Measurements from ENCODE around the gene MRPS6. TPM values are rescaled to one million over a fixed set of nuclear protein-coding genes. Genes with fewer than 3 reads are reported as not detected.

The MRPS6 gene
- total and polyA plus RNA-seq, 2 of the 13 experiments (the other 11 are each of a cell fraction or from before 2014, with no cell fraction given) = 14.2 to 26.9 TPM

DNA sequence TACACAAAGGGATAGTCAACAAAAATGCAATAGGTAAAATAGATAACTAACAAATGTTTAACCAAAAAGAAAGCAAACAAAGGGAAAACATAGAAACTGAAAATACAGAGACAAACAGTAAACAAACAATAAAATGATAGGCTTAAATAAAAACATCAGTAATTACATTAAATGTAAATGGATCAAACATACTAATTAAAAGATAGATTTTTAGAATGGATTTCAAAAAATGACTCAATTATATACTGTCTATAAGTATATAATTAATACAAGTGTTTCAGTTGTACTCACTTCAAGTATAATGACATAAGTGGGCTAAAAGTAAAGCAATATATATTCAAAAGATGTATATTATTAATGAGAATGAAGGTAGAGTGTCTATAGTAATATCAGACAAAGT lies 101.1 kb downstream of the MRPS6 start:
- H3K4me2 ChIP-seq (ENCODE audit: low read depth, low read length) = no peak overlapping the region
- H3K4me3 ChIP-seq (replicated peaks in 1 of 3; ENCODE audit: insufficient read depth in 1 of 3, low read depth in 2 of 3, low read length in 3 of 3) = no peak overlapping the region
- in situ Hi-C loops (cut with HindIII; ENCODE audit: extremely low pct_ligation_motif_present, low pct_unique_long_range_greater_than_20kb) (no loop called here), intact Hi-C loops (cut with micrococcal nuclease; ENCODE audit: unreplicated experiment) (no loop called here)
- no peaks in the 10 kb centered on the region for H3K79me2 ChIP-seq (ENCODE audit: insufficient read depth, low read length)
- no peak overlapping the region for H3K9ac ChIP-seq (ENCODE audit: insufficient read depth, low read depth, low read length)
- BruUV-seq (replicated peaks) = no TSS peak
- CTCF ChIA-PET (ENCODE audit: low intra/inter-chr PET ratio, low total read pairs) = no interaction called here
- no peak overlapping the region for H2AFZ ChIP-seq (ENCODE audit: low read length)
- H3K9me3 ChIP-seq (ENCODE audit: low read length) = no peaks in the 10 kb centered on the region; the same call in 1 of the 2 replicates
- ATAC-seq (no peak), FAIRE-seq (no peak), DNase-seq (ENCODE audit: low spot score) (no peak)
- POLR2A ChIA-PET = no interaction called here
- TF ChIP-seq ARNT (IDR thresholded peaks at IDR 0.05) (no peak), SIX4 (CRISPR knock-in tag; IDR thresholded peaks at IDR 0.05) (no peak), FOXA1 (IDR thresholded peaks at IDR 0.05) (no peak), FOXA1 (CRISPR knock-in tag; IDR thresholded peaks at IDR 0.05) (no peak)
- TF ChIP-seq, protein P1, sequence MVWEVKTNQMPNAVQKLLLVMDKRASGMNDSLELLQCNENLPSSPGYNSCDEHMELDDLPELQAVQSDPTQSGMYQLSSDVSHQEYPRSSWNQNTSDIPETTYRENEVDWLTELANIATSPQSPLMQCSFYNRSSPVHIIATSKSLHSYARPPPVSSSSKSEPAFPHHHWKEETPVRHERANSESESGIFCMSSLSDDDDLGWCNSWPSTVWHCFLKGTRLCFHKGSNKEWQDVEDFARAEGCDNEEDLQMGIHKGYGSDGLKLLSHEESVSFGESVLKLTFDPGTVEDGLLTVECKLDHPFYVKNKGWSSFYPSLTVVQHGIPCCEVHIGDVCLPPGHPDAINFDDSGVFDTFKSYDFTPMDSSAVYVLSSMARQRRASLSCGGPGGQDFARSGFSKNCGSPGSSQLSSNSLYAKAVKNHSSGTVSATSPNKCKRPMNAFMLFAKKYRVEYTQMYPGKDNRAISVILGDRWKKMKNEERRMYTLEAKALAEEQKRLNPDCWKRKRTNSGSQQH (CRISPR knock-in tag; IDR thresholded peaks at IDR 0.05; ENCODE audit: low read depth) = no peak
- no peaks in the 10 kb centered on the region for H3K4me1 ChIP-seq (ENCODE audit: insufficient read depth, low read length)
- no peaks in the 10 kb centered on the region for H4K20me1 ChIP-seq (ENCODE audit: insufficient read depth, low read length)
- no peak overlapping the region for H3K27ac ChIP-seq (ENCODE audit: extremely low read length, insufficient read depth, low read length)
- H3K27me3 ChIP-seq (ENCODE audit: control insufficient read depth in 1 of 2, insufficient read depth in 2 of 2, low read length in 2 of 2) = no peaks in the 10 kb centered on the region; a peak in 1 of 5 replicates
- H3K36me3 ChIP-seq (replicated peaks in 1 of 2; ENCODE audit: control insufficient read depth in 1 of 2, insufficient read depth in 2 of 2, low read length in 2 of 2) = no peaks in the 10 kb centered on the region

DNA sequence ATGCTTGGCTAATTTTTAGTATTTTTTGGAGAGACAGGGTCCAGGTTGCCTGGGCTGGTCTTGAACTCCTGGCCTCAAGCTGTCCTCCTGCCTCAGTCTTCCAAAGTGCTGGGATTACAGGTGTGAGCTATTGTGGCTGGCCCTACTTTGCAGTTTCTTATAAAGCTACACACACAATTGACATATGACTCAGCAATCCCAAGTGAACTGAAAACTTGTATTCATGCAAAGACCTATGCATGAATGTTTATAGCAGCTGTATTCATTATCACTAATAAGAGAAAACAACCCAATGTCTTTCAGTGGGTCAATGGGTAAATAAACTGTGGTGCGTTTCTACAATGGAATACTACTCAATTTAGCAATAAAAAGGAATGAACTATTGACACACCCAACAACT lies 103.1 kb downstream of the MRPS6 start:
- H3K36me3 ChIP-seq (replicated peaks in 1 of 2; ENCODE audit: control insufficient read depth in 1 of 2, insufficient read depth in 2 of 2, low read length in 2 of 2) = no peaks in the 10 kb centered on the region
- intact Hi-C loops (cut with micrococcal nuclease; ENCODE audit: unreplicated experiment) = no loop called here
- no peak overlapping the region for H3K27ac ChIP-seq (ENCODE audit: extremely low read length, insufficient read depth, low read length)
- FAIRE-seq = no peak
- TF ChIP-seq RAD21 (CRISPR knock-in tag; IDR thresholded peaks at IDR 0.05) (no peak), CHD2 (IDR thresholded peaks at IDR 0.05; ENCODE audit: low read depth, low read length) (no peak), CENPX (CRISPR knock-in tag; IDR thresholded peaks at IDR 0.05) (no peak), ZNF747 (CRISPR knock-in tag; IDR thresholded peaks at IDR 0.05; ENCODE audit: borderline replicate concordance) (no peak)
- TF ChIP-seq, protein P2, sequence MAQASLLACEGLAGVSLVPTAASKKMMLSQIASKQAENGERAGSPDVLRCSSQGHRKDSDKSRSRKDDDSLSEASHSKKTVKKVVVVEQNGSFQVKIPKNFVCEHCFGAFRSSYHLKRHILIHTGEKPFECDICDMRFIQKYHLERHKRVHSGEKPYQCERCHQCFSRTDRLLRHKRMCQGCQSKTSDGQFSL (CRISPR knock-in tag; IDR thresholded peaks at IDR 0.05) = no peak
- TF ChIP-seq, protein P3, sequence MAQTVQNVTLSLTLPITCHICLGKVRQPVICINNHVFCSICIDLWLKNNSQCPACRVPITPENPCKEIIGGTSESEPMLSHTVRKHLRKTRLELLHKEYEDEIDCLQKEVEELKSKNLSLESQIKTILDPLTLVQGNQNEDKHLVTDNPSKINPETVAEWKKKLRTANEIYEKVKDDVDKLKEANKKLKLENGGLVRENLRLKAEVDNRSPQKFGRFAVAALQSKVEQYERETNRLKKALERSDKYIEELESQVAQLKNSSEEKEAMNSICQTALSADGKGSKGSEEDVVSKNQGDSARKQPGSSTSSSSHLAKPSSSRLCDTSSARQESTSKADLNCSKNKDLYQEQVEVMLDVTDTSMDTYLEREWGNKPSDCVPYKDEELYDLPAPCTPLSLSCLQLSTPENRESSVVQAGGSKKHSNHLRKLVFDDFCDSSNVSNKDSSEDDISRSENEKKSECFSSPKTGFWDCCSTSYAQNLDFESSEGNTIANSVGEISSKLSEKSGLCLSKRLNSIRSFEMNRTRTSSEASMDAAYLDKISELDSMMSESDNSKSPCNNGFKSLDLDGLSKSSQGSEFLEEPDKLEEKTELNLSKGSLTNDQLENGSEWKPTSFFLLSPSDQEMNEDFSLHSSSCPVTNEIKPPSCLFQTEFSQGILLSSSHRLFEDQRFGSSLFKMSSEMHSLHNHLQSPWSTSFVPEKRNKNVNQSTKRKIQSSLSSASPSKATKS (CRISPR knock-in tag; IDR thresholded peaks at IDR 0.05) = no peak
- TF ChIP-seq, protein P4, sequence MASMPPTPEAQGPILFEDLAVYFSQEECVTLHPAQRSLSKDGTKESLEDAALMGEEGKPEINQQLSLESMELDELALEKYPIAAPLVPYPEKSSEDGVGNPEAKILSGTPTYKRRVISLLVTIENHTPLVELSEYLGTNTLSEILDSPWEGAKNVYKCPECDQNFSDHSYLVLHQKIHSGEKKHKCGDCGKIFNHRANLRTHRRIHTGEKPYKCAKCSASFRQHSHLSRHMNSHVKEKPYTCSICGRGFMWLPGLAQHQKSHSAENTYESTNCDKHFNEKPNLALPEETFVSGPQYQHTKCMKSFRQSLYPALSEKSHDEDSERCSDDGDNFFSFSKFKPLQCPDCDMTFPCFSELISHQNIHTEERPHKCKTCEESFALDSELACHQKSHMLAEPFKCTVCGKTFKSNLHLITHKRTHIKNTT (CRISPR knock-in tag; IDR thresholded peaks at IDR 0.05) = no peak
- ChIA-PET CTCF (ENCODE audit: low intra/inter-chr PET ratio, low total read pairs) (no interaction called here), POLR2A (no interaction called here)
- no peak for DNase-seq (ENCODE audit: low spot score)
- no peaks in the 10 kb centered on the region for H4K20me1 ChIP-seq (ENCODE audit: insufficient read depth, low read length)
- no peak overlapping the region for H3K4me3 ChIP-seq (replicated peaks in 1 of 3; ENCODE audit: insufficient read depth in 1 of 3, low read depth in 2 of 3, low read length in 3 of 3)
- in situ Hi-C loops (cut with HindIII; ENCODE audit: extremely low pct_ligation_motif_present, low pct_unique_long_range_greater_than_20kb) = no loop called here
- no peaks in the 10 kb centered on the region; the same call in 1 of the 2 replicates for H3K9me3 ChIP-seq (ENCODE audit: low read length)
- BruUV-seq (replicated peaks) = no TSS peak
- H3K9ac ChIP-seq (ENCODE audit: insufficient read depth, low read depth, low read length) = no peak overlapping the region
- no peak for ATAC-seq
- peaks cover 13% of the 10 kb centered on the region for H3K4me1 ChIP-seq (ENCODE audit: insufficient read depth, low read length)
- no peak overlapping the region for H2AFZ ChIP-seq (ENCODE audit: low read length)
- H3K79me2 ChIP-seq (ENCODE audit: insufficient read depth, low read length) = no peaks in the 10 kb centered on the region
- no peak overlapping the region for H3K4me2 ChIP-seq (ENCODE audit: low read depth, low read length)
- H3K27me3 ChIP-seq (ENCODE audit: control insufficient read depth in 1 of 2, insufficient read depth in 2 of 2, low read length in 2 of 2) = no peaks in the 10 kb centered on the region
- WGBS (ENCODE audit: low lambda C conversion rate) = 37% methylated on average over 1 of the region's 1 CpG

Measured in HepG2 (cell line).